Hepatocyte (in vitro differentiated cells): ENCODE results near the gene SH3GL3. TPM values are rescaled to one million over a fixed set of nuclear protein-coding genes. Genes with fewer than 3 reads are reported as not detected.

Experiments
- DNase-seq: peaks from one replicate; pipeline ENCODE4 v3.0.0-alpha.2; 2016; ENCODE audit warnings: low spot score
- H2AFZ ChIP-seq: fragments of 200-600 bp; sonication (generic); 2 replicates; pipeline ENCODE4 v1.6.0; 2016; ENCODE audit warnings: antibody characterized with exemption, mild to moderate bottlenecking
- H3K27ac ChIP-seq: fragments of 200-600 bp; sonication (generic); 2 replicates; pipeline ENCODE4 v1.5.1; 2016; ENCODE audit warnings: mild to moderate bottlenecking
- H3K27me3 ChIP-seq: fragments of 200-600 bp; sonication (generic); 2 replicates; pipeline ENCODE4 v1.6.1; 2016
- H3K36me3 ChIP-seq: fragments of 200-600 bp; sonication (generic); replicated peaks from 2 replicates; pipeline ENCODE4 v1.5.1; 2016; ENCODE audit warnings: low read depth; ENCODE audit not compliant: insufficient read depth
- H3K4me1 ChIP-seq: fragments of 200-600 bp; sonication (generic); 2 replicates; pipeline ENCODE4 v1.5.1; 2016; ENCODE audit warnings: mild to moderate bottlenecking, moderate library complexity; ENCODE audit not compliant: insufficient read depth
- H3K4me2 ChIP-seq: fragments of 200-600 bp; sonication (generic); 2 replicates; pipeline ENCODE4 v1.6.0; 2016
- H3K4me3 ChIP-seq: fragments of 200-600 bp; sonication (generic); 2 replicates; pipeline ENCODE4 v1.5.1; 2016; ENCODE audit warnings: mild to moderate bottlenecking
- H3K79me2 ChIP-seq: fragments of 200-600 bp; sonication (generic); 2 replicates; pipeline ENCODE4 v1.6.0; 2017; ENCODE audit warnings: mild to moderate bottlenecking
- H3K9me2 ChIP-seq: fragments of 200-600 bp; sonication (generic); replicated peaks from 2 replicates; pipeline ENCODE4 v1.6.0; 2017; ENCODE audit warnings: mild to moderate bottlenecking; ENCODE audit not compliant: insufficient read depth
- H3K9me3 ChIP-seq: fragments of 200-600 bp; sonication (generic); 2 replicates; pipeline ENCODE4 v1.5.1; 2016; ENCODE audit warnings: low read depth, mild to moderate bottlenecking
- H4K20me1 ChIP-seq: fragments of 200-600 bp; sonication (generic); 2 replicates; pipeline ENCODE4 v1.6.0; 2016; ENCODE audit warnings: mild to moderate bottlenecking; ENCODE audit not compliant: insufficient read depth, poor library complexity, severe bottlenecking
- CTCF ChIP-seq: fragments of 200-600 bp; sonication (generic); IDR thresholded peaks from 2 replicates; pipeline ENCODE4 v1.5.1; 2016; ENCODE audit warnings: antibody characterized with exemption, mild to moderate bottlenecking; ENCODE audit not compliant: poor library complexity
- EZH2 ChIP-seq: fragments of 200-600 bp; sonication (generic); IDR thresholded peaks from 2 replicates; pipeline ENCODE4 v1.6.1; 2016; ENCODE audit warnings: antibody characterized with exemption, mild to moderate bottlenecking, borderline replicate concordance
- EZH2phosphoT487 ChIP-seq: fragments of 200-600 bp; sonication (generic); IDR thresholded peaks from one replicate; pipeline ENCODE4 v1.6.1; 2018; ENCODE audit warnings: antibody characterized with exemption, mild to moderate bottlenecking, low read depth, moderate library complexity; ENCODE audit not compliant: unreplicated experiment, severe bottlenecking
- WGBS: methylation state at CpG from one replicate; pipeline ENCODE4 v1.1.6; 2016; ENCODE audit warnings: low lambda C conversion rate; ENCODE audit errors: missing lambda C conversion rate; 5-methylcytosine and 5-hydroxymethylcytosine counted together
- polyA plus RNA-seq: library from polyadenylated mRNA; unstranded; fragments of >200 nt; fragmentation: Nextera tagmentation; extraction: Ambion mirVana; gene quantifications from 2 replicates; pipeline ENCODE4 v1.2.1, GENCODE V29; 2016
- total RNA-seq: library from RNA; depleted of rRNA; stranded (reverse); fragments of >200 nt; gene quantifications from 2 replicates; pipeline ENCODE4 v1.2.3, GENCODE V29; 2014

The SH3GL3 gene
- total and polyA plus RNA-seq, 2 experiments from 2014 or later: 11.1 to 13.9 TPM

DNA sequence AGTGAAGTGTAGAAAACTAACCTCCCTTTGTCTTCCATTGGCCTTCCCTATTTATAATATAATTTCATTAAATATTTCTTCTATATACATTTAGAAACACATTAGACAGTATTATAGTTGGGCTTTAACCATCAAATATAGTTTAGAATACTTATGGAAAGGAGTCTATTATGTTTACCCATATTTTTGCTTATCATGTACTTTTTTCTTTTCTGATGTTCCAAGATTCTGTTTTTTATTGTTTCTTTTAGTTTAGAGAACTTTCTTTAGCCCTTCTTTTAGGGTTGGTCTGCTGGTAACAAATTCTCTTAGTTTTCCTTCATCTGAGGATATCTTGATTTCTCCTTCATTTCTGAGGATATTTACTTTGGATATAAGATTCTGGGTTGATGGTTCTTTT, 23.7 kb downstream of the SH3GL3 start:
- Histone ChIP-seq H3K27me3 (no peaks in the 10 kb centered on the region), H3K9me3 (no peaks in the 10 kb centered on the region), H3K27ac (no peak overlapping the region), H4K20me1 (no peaks in the 10 kb centered on the region), H3K79me2 (no peaks in the 10 kb centered on the region), H3K4me3 (no peak overlapping the region), H2AFZ (no peak overlapping the region), H3K36me3 (no peaks in the 10 kb centered on the region), H3K9me2 (no peaks in the 10 kb centered on the region), H3K4me2 (no peak overlapping the region), H3K4me1 (no peaks in the 10 kb centered on the region)
- no peak for TF ChIP-seq CTCF
- no peak for TF ChIP-seq EZH2
- no peak for TF ChIP-seq EZH2phosphoT487
- no peak for DNase-seq

DNA sequence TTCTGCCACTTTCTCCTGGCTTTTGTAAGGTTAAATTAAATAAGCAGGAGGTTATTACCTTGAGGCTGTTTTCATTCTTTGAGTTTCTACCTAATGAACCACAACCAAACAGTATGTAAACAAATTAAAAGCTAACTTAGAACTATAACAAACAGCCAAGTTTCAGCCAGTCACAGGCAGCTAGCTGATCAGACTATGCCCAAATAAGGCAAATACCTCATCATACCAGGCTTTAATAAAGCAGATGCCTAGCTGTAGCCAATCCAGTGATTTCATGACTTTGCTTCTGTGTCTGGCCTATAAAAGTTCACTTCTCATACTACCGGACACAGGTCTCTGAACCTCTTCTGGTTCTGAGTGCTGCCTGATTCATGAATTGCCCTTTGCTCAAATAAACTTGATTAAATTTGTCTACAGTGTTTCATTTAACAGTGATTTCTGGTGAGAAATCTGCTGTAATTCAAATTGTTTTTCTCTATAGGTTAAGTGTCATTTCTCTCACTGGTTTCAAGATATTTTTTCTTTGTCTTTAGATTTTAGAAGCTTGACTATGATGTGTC, 24.2 kb downstream of the SH3GL3 start:
- H3K27me3 ChIP-seq: no peaks in the 10 kb centered on the region
- H3K4me1 ChIP-seq: no peaks in the 10 kb centered on the region
- no peak for DNase-seq
- no peak overlapping the region for H3K4me3 ChIP-seq
- H3K9me2 ChIP-seq: no peaks in the 10 kb centered on the region
- H3K4me2 ChIP-seq: no peak overlapping the region
- no peaks in the 10 kb centered on the region for H3K36me3 ChIP-seq
- no peak overlapping the region for H2AFZ ChIP-seq
- no peaks in the 10 kb centered on the region for H3K9me3 ChIP-seq
- 86% methylated on average over 1 of the region's 1 CpG for WGBS
- TF ChIP-seq CTCF (no peak), EZH2phosphoT487 (no peak), EZH2 (no peak)
- H3K79me2 ChIP-seq: no peaks in the 10 kb centered on the region
- no peak overlapping the region for H3K27ac ChIP-seq
- no peaks in the 10 kb centered on the region for H4K20me1 ChIP-seq

GRCh38 chr15:83472151-83472550, 25.0 kb downstream of the SH3GL3 start:
- no peaks in the 10 kb centered on the region for H3K9me3 ChIP-seq
- no peaks in the 10 kb centered on the region for H3K36me3 ChIP-seq
- TF ChIP-seq EZH2phosphoT487: no peak
- no peak for TF ChIP-seq CTCF
- no peak for TF ChIP-seq EZH2
- H3K4me1 ChIP-seq: no peaks in the 10 kb centered on the region
- H3K27me3 ChIP-seq: no peaks in the 10 kb centered on the region
- H3K4me3 ChIP-seq: no peak overlapping the region
- no peak overlapping the region for H2AFZ ChIP-seq
- H4K20me1 ChIP-seq: no peaks in the 10 kb centered on the region
- DNase-seq: no peak
- H3K9me2 ChIP-seq: no peaks in the 10 kb centered on the region
- 98% methylated on average over 3 of the region's 3 CpGs for WGBS
- no peaks in the 10 kb centered on the region for H3K79me2 ChIP-seq
- H3K27ac ChIP-seq: no peak overlapping the region
- no peak overlapping the region for H3K4me2 ChIP-seq

DNA sequence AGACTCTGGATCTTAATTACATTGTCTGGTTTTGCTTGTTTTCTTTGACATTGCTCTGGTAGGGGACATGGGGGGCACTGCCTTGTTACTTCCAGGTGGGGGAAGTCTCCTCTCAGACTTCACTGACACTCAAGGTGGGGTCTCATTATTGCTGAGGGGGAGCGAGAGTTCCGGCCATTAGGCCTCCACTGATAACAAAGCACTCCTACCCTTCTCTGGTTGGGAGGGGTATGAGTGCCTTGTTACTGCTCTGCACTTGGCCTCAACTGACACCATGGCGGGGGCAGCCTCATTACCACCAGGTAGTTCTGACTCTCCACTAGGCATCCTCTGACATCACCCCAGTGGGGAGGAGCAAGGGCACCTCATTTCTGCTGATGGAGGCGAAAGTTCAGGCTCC, 25.7 kb downstream of the SH3GL3 start:
- no peak overlapping the region for H3K4me3 ChIP-seq
- DNase-seq: no peak
- 93% methylated on average over 4 of the region's 4 CpGs for WGBS
- no peak overlapping the region for H3K4me2 ChIP-seq
- H3K79me2 ChIP-seq: no peaks in the 10 kb centered on the region
- H3K9me2 ChIP-seq: no peaks in the 10 kb centered on the region
- H3K27ac ChIP-seq: no peak overlapping the region
- no peaks in the 10 kb centered on the region for H3K9me3 ChIP-seq
- H4K20me1 ChIP-seq: no peaks in the 10 kb centered on the region
- H2AFZ ChIP-seq: no peak overlapping the region
- no peaks in the 10 kb centered on the region for H3K4me1 ChIP-seq
- TF ChIP-seq EZH2 (no peak), EZH2phosphoT487 (no peak), CTCF (no peak)
- no peaks in the 10 kb centered on the region for H3K27me3 ChIP-seq
- no peaks in the 10 kb centered on the region for H3K36me3 ChIP-seq
